HG03097 (cell line): ENCODE measurements around the gene FAM53A.
"Not testable (repeated sequence)": the region's sequence is repeated elsewhere in the genome, so short reads cannot be mapped to it uniquely, and the experiment has no call there.

Experiments used
- ATAC-seq: cut with Tn5 transposase; IDR thresholded peaks from one replicate; pipeline ENCODE4 v1.9.1; 2021; ENCODE audit not compliant: unreplicated experiment, low FRiP score

The FAM53A gene

DNA sequence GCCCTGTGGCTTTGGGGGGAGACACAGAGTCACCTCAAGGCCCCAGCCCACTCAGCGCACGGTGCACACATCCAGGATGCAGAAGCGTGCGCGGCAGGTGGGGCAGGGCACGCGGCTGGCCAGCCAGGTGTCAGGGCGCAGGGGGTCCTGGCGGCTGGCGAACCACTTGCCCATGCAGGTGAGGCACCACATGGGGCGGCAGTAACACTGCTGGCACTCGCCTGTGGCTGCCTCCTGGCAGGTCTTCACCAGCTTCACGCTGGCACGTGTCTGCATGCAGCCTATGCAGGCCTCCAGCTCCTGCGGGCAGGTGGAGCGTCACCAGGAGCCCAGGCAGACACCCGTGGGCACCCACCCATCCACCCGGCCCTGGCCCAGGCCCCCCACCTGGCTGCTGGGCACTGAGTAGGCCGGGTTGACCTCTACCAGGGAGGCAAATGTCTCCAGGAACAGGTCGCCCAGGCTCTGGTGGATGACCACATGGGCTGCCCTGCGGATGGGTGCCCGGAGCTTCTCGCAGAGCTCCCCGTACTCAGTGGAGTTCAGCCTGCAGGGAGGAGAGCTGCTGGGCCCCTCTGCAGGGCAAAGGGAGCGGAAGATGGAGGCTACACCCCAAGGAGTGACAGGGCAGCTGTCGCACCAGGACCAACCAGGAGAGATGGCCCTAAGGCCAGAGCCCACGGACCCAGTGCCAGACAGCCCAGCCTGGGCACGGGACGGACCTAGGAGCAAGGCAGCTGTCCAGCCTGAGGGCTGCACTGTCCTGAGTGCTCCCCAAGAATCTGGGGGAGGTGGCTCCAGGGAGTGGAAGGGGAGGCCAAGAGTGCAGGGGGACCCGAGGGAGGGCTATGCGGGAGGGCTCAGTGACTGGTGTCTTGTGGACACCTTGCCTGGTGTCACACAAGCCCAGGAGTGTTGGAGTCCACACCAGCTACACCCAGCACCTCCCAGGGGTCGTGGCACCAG lies 33.3 kb upstream of the FAM53A start:
- no peak for ATAC-seq

GRCh38 chr4:1716065-1716945 lies 32.2 kb upstream of the FAM53A start:
- ATAC-seq: no peak

DNA sequence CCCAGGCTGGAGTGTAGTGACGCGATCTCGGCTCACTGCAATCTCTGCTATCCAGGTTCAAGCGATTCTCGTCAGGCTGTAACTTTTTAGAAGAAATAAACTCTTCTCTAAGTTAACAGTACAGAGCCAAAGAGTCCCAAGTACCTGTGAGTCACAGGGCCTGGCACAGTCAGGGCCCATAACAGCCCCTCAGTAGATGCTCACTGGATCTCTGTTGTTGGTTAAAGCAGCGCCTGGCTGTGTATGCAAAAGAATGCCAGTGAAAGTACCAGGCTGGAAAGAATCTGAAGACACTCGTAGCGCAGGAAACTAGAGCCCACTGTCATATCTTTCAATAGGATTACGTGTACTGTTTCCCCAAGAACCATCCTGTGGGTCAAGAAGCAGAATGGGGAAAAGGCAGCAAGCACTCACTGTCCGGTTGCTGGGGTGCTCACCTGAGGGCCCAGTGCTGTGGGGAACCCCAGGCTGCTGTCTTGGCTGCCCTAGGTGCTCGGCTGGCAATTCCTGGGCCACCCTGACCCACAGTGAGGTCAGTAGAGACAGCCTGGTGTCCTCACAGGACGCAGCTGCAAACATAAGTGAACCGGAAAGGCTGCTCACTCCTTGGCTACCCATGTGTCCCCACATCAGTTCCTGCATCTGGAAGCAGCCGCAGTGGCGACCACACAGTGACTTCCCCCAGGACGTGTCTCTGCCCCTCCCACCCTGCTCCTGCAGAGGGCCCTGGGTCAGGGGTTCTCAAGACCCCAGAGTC lies 31.1 kb upstream of the FAM53A start:
- ATAC-seq: no peak

DNA sequence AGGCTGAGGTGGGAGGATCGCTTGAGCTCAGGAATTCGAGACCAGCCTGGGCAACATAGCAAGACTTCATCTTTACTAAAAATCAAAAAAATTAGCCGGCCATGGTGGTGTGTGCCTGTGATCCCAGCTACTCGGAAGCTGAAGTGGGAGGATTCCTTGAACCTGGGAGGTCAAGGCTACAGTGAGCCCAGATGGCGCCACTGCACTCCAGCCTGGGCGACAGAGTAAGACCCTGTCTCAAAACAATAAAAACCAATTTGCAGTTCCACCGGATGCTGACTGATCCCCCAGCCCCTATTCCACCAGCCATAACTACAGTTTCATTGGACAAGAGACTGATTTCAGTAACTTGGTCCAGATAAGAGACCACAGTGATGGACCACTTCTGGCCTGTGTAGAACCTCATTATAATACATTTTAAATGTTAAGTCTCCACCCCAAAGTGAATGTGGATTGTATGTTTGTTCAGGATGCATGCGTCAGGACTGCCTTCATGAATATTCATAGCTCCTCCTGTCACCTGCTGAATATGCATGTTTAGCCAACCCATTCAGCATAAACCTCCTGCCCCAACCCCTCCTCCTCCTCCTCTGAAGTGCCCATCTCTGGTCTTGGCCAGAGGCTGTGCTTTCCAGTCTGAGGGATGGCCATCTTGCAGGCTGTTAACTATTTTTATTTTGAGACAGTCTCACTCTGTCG lies 30.3 kb upstream of the FAM53A start:
- no peak for ATAC-seq

DNA sequence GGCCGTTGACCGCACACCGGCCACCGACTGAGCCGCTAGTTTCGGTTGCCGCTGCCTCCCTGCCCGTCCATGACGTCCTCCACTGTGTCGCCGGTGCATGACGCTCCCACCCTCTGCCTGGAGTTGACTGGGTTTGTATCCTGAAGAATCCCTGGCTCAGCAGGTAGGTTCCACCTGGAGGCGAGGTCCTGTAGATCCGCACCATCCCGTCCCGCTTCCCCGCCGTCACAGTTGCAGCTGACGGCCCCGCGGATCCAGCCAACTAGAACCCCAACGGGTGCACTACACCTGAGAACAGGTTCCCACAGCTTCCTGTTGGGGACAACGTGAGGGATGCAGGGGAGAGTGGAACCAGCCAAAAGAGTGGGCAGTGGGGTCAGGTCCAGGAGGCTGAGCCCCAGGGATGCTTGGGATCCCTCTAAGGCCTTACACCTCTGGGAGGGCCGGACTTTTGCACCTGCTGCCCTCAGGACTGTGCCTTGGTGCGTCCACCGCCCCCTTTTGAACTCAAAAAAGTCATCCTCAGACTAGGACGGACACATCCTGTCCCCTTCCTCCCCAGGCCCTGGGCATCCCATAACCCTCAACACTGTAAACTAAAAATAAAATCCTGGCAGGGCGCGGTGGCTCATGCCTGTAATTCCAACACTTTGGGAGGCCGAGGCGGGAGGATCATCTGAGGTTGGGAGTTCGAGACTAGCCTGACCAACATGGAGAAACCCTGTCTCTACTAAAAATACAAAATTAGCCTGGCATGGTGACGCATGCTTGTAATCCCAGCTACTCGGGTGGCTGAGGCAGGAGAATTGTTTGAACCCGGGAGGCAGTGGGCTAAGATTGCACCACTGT lies 29.1 kb upstream of the FAM53A start:
- peak; percentile 5 for ATAC-seq

DNA sequence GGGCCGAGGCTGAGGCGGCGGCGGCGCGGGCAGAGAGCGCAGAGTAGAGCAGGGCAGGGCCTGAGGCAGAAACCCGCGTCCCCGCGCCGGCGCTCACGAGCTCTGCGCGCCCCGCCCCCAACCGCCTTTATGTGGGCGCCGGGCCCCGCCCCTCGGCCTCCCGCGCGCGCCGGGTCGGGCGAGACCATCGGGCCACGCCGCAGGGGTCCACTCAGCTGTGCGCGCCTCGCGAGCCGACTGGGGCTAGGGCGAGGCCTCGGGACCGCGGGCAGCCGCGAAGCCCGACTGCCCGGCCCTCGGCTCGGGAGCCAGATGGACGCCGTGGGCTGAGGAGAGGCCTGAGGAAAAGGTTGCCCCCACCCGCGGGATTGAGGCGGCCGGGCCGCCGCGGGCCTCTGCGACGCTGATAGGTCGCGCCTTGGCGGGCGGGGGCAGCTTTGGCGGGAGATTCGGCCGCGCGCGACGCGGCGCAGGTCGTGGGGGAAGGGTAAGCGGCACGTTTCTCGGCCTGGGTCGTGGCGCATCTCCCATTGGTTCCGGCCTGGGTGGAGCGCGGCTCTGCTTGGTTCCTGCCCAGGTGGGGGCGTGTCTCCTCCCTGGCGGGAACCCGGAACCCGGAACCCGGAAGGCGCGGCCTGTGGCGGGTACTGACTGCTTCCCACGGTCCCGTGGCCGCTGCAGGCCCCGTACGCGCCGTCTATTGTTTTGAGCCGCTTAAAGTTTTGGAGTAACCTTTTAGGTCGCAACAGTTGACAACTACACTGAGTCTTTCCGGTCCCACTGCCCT lies 28.3 kb upstream of the FAM53A start, which contains the start of gene SLBP:
Gene SLBP (minus strand): TSS at position 104 of the 787 bp plus-strand sequence. CDS start 131 bp downstream, outside the sequence.
- peak; percentile 62 for ATAC-seq

DNA sequence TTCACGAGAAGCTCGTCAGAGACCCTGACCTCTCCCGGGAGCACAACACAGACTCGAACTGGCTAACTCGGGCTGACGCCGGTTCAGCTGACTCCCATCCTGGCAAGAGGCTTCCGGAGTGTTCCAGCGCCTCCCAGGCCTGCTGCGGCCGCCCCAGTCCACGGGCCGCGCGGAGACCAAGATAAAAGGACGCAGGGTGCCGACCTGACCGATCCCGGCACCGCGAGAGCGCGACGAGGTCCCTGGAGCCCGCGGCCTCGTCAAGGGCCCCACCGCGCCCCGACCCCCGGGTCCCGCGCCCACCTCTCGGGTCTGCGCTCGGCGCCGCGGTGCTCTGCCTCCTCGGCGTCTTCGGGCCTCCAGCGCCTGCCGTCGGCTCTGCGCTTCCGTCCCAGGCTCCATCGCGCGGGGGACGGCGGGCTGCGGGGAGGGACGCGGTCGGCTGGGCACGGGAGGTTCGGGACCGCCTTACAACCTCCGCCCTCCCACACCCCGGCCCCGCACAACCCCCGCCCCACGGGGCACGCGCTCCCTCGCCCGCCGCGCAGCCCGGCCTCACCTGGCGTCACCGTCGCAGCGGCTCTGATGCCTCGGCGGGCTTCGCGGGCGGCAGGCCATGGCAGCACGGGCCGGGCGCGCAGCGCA lies 27.6 kb upstream of the FAM53A start:
- ATAC-seq: peak; percentile 15

GRCh38 chr4:1711055-1711570 lies 27.0 kb upstream of the FAM53A start:
- ATAC-seq: no peak

DNA sequence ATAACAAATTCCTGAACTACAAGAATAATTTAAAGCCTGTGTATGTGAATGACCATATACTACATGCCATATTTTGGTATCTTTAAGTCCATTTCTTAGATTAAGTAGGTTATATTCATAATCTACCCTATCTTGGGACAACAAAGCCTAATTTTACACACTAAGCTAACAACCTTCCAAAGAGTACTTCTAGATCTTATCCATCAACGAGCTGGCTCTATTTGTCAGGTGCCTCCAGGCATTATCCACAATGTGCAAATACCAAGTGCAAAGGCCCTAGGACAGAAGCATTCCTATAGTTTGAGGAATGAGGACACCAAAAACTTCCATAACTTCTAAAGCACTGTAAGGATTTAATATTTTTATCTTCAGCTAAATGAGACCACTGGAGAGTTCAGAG lies 24.5 kb upstream of the FAM53A start:
- ATAC-seq: no peak

DNA sequence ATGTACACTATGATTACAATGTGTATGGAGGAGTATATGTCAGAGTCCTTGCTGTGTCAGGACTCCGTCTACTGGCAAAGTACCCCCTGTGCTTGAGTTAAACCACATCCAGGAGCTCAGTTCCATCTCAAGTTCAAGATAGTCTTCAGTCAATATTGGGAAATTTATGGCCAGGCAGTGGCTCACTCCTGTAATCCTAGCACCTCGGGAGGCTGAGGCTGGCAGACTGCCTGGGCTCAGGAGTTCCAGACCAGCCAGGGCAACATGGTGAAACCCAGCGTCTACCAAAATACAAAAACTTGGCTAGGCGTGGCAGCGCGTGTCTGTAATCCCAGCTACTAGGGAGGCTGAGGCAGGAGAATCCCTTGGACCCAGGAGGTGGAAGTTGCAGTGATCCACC lies 22.2 kb upstream of the FAM53A start:
- ATAC-seq: no peak

DNA sequence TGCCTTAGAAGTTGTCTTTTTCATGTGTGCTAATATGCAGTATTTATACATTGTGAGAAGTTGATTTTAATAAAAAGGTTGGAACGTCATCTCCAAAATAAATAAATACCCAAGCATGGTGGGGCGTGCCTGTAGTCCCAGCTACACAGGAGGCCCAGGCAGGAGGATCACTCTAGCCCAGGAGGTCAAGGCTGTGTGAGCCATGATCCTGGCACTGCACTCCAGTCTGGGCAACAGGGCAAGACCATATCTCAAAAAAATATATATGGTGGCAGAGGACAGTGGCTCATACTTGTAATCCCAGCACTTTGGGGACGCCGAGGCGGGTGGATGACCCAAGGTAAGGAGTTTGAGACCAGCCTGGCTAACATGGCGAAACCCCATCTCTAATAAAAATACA lies 21.6 kb upstream of the FAM53A start:
- no peak for ATAC-seq

DNA sequence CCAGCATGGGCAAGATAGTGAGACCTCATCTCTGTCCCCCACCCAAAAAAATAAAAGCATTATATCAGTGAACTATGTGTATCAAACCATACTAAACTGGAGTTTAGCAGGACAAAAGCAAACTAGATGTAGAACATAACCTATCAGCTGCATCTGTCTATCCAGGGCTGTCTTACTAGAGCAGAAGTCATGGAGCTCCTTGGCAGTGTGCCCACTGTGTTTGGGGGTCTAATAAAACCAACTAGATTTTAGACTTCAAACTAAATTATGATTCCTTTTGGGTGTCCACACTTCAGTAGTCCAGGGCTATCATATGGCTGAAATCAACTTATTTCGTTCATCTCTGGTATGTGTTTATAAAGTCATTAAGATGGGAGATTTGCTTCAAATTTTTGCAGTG lies 19.8 kb upstream of the FAM53A start:
- no peak for ATAC-seq

DNA sequence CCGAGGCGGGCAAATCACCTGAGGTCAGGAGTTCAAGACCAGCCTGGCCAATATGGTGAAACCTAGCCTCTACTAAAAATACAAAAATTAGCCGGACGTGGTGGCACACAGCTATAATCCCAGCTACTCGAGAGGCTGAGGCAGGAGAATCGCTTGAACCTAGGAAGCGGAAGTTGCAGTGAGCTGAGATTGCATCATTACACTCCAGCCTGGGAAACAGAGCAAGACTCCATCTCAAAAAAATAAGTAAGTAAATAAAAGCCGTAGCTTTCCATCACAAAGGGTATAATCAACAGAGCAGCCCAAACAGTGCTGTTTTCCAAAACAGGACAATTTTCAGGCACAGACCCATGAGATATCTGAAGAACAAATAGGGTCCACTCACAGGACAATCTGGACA lies 17.6 kb upstream of the FAM53A start:
- not testable (repeated sequence) for ATAC-seq

DNA sequence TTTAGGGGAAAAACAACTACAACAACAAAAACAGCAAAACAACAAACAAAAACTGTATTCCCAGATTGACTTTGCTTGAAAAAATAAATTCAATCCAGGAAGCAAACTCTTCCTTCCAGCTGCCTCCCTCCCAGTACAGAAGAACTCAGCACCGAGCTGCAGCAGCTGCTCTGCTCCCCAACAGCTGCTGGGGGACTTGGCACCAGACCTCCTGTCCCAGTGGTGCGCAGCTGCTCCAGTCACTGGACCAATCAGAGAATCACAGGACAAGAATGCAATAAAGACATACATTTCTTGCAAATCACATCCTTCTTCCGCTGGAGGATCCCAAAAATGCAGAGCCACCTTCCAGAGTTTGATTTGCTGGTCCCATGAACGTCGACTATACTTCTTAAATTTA lies 11.8 kb upstream of the FAM53A start:
- no peak for ATAC-seq

DNA sequence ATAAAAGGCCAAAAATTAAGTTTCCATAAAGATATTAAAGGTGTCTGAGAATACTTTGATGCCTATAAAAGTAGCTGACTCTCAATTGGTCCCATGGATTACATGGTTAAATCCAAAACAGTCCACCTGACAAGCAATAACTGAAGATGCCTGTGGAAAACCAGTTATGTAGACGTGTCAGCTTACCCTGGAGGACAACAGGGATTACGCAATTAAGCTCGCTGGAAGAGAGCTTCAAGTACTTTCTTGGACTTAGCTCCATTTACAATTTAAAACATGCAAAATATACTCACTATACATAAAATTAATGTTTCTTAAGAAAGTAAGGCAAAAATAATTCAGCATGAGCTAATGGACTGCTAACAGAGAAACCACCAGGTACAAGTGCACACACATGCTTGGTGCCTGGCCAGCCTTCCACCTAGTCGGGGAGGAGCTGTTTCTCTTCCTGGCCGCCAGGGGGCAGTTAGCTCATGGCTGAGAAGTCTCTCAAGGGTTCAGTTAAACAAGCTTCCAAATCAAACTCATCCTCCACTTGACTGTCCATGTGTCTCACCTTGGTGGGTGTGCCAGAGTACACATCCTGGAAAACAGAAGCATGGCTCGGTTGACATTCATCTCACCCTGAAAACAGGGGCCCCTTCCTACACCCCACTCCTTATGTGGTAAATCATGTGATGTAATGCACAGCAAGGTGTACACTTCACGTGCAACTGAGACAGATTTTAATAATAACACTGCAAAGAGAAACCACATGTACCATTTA lies 9.2 kb upstream of the FAM53A start:
- no peak for ATAC-seq

DNA sequence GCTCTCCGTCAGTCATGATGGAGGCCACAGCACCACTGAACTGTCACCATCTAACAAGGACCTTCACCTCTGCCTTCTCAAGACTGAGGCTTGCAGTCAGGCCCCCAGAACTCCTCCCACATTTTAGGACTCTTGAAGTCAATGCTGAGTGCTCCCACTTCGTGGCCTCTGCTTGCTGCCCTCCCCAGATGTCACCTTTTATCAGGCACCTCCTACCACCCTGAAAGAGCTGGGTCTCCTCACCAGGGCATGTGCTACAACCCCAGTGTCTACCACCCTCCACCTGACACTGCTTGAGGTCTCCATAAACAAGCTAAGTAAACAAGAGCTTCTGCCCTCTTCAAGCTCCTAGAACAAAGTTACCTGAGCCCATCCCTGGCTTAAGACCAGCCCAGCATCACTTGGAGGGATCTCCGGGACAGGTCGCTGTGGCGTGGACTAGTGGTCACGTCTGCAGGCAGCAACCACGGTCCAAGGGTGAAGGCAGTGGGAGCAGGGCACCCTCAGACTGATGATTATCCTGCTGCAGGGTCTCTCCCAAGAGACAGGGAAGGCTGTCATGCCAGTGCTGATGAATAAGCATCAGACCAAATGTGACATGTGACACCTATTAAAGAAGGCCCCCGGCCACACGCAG lies 7.7 kb upstream of the FAM53A start:
- ATAC-seq: no peak
